Hematopoietic multipotent progenitor cell treated with erythropoietin and hydrocortisone succinate and interleukin-3 and kit ligand, for 8 days (in vitro differentiated cells): ENCODE results near the gene SLC18A2.

ENCODE experiments used
- DNase-seq: peaks from one replicate; pipeline ENCODE4 v3.0.0-alpha.2; 2015

SLC18A2 gene

GRCh38 chr10:117318909-117319308 is 78.0 kb downstream of the SLC18A2 start:
- DNase-seq: peak; percentile 47

GRCh38 chr10:117320050-117320665 is 79.2 kb downstream of the SLC18A2 start:
- peak; percentile 56 for DNase-seq

GRCh38 chr10:117322260-117322659 is 81.3 kb downstream of the SLC18A2 start:
- peak; percentile 24 for DNase-seq

GRCh38 chr10:117324367-117324766 is 83.5 kb downstream of the SLC18A2 start:
- no peak for DNase-seq

GRCh38 chr10:117327262-117327661 is 86.3 kb downstream of the SLC18A2 start:
- DNase-seq: no peak
